ENCODE measurements around the gene UNC93A. TPM values are rescaled to one million over a fixed set of nuclear protein-coding genes. Genes with fewer than 3 reads are reported as not detected.
"Not testable (repeated sequence)": the region's sequence is repeated elsewhere in the genome, so short reads cannot be mapped to it uniquely, and the experiment has no call there.

UNC93A gene
- not detected for polyA plus RNA-seq (2013, experiment 1 of 2; ENCODE audit: insufficient read length)
- polyA plus RNA-seq (2013, experiment 2 of 2; ENCODE audit: insufficient read length), result not detected

DNA sequence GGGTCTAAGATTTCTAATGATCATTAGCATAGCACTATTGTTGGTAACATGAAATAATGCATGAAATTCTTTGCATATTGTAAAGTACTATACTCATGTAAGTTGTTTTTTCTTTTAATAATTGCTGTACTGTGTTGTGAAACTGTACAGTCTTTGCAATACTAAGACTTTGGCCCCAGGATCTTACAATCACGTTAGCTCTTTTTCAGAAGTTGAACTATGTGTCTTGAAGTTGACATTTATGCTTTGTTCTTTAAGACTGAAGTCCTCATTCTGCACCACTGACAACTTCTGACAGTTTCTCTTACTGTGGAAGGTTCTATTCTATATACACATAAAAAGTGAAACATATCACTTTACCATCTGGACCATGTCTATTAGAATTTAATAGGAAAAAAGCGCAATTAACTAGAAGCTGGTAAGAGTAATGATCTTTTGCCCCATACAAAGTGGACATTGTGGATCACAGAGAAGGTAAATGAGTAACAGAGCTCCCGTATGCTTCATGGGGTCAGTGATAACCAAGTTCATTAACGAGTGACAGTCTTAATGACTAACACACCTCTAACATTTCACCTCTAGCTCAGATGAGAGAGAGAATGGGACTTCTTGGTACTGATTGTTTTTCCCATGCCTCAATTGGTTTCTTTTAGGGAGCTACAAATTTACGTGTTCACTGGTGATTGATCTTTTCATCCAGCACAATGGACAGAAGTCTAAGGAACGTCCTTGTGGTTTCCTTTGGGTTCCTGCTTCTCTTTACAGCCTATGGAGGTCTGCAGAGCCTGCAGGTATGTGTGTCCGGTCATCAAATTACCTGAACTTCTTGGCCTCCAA, at the start of gene UNC93A:
Gene UNC93A, plus strand, starts transcription at position 530 of the 837 bp plus-strand sequence. Its CDS starts 175 bp downstream, at position 705.
- no peak for DNase-seq

DNA sequence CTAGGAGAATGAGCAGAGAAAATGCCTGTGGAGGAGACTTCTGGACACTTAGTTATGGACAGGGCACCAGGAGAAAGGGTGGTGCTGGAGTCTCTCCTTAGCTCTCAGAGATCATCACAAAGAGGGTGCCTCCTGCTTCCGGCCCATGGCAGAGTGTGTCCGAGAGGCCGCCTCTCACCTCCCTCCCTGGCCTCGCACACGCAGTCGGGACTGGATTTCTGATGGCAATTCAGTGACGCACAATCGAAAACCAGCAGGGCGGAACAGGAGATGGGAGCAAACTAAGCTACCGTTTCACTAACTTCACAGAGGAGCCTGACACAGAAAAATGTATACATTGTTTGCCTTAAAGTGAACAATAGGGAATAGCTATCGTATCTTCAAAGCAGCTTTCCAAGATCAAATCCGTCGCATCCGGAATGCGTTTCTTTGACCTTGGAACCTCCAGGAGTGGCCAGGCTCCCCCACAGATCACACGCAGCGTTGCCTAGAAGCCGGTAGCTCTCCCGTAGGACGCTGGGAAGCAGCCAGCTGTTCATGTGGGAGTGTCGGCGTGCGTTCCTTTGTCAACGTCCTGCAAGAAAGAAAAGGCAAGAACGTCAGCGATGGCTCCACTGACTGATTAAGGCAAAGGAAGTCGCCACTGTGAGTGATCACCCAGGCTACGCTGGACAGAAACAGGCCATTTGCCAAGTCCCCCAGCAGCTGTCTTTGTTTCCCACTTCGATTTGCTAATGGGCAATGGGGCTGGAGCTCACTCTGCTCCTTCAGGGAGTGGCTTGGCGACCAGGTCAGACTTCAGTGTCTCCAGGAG, 49.6 kb upstream of the UNC93A start:
- DNase-seq, result not testable (repeated sequence)

DNA sequence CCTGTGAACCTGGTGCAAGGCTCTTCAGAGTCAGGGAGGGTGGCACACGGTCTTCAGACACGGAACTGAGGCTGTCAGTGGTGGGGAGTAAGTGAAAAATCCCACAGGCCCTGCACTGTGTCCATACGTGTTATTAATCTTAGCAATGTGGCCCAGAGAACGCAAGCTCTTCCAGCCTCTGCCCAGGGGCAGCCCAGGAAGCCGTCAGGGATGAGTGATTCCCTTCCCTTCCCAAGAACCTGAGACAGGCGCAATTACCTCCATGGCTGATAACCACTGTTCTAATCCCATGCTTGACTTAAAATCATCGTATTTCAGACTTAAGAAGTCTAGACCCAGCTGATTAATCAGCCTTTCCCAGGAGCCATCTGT, 49.0 kb upstream of the UNC93A start:
- DNase-seq, result not testable (repeated sequence)

DNA sequence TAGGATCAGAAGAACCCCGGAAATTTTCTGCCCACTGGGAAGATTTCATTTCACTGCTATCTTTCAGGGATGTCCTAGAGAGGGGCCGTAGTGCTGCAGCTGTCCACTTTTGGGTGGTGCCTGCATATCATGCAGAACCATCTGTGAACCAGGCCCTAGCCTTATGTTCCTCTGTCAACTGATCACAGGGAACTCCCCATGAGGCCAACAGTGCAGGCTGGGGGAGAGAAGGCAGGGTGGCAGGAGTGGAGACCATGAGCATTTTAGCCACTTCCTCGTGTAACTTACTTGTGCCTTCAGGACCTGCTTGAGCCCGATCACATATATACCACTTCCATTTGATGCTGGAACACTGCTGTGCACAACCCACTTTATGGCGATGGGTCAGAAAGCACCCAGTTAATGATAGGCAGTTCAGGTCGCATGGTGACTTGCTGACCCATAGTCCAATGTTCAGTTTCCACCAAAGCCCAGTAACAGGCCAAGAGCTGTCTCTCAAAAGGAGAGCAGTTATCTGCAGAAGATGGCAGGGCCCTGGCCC, 48.5 kb upstream of the UNC93A start:
- DNase-seq, result not testable (repeated sequence)

DNA sequence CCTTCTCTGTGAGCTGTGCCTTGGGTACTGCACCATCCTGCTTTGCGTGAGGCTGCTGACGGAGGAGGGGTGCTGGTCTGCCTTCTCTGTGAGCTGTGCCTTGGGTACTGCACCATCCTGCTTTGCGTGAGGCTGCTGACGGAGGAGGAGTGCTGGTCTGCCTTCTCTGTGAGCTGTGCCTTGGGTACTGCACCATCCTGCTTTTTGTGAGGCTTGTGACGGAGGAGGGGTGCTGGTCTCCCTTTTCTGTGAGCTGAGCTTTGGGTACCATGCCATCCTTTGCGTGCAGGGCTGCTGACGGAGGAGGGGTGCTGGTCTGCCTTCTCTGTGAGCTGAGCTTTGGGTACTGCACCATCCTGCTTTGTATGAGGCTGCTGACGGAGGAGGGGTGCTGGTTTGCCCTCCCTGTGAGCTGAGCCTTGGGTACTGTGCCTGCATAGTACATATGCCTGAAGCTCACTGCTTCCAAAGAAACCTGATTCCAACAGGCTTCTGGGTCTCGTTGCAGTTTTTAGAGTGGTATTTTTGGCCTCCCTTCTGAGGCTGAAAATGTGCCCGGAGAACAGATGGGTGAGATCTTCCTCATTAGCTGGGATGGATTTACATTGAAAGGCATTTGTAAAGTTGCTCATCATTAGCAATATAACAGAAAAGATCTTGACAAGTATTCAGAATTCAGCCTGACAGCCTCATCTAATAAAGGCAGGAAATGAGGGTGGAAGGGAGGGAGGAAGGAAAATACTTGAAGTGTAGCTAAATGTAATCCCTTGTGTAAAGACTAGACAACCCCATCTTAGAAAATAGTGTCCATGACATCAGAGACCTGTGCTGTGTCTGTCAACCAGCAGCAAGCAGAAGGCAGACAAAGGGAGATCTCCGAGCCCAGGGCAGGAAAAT, 46.8 kb upstream of the UNC93A start:
- no peak for DNase-seq

DNA sequence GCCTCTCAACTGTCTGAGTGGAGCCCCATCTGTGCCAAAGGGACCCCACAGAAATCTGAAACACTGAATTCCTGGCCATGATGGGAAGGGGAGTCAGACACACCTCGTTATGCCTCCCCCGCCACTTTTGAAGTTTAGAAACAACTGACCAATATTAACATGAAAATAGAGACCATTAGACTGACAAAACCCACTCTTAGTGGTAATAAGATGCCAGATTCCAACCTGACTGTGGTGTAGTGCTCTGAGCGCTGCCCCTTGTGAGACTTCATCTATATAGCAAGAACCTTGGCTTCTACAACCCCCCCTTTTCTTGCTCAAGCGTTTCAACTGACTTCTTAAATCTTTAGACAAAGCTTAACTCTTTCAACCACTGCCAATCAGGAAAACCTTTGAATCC, 46.1 kb upstream of the UNC93A start:
- no peak for DNase-seq

GRCh38 chr6:167245591-167245990, 45.5 kb upstream of the UNC93A start:
- DNase-seq, result no peak

- no peak for DNase-seq
Observed at GRCh38 chr6:167247814-167248595, 43.1 kb upstream of the UNC93A start.

GRCh38 chr6:167248878-167249455, 42.1 kb upstream of the UNC93A start:
- DNase-seq, result not testable (repeated sequence)

DNA sequence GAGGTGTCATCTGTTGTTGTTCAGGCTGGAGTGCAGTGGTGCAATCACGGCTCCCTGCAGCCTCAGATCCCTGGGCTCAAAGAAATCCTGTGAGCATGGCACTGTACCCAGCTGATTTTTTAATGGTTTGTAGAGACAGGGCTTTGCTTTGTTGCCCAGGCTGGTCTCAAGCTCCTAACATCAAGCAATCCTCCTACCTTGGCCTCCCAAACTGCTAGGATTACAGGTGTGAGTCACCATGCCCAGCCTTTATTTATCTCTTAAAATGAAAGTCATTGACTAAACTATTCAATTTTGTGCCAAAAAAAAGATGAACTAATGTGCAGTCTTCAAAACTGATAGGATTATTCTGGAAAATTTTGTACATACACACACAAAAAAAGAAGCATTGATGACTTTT, 38.8 kb upstream of the UNC93A start:
- no peak for DNase-seq

- DNase-seq, result no peak
Observed at GRCh38 chr6:167255918-167256553, 35.1 kb upstream of the UNC93A start.

DNA sequence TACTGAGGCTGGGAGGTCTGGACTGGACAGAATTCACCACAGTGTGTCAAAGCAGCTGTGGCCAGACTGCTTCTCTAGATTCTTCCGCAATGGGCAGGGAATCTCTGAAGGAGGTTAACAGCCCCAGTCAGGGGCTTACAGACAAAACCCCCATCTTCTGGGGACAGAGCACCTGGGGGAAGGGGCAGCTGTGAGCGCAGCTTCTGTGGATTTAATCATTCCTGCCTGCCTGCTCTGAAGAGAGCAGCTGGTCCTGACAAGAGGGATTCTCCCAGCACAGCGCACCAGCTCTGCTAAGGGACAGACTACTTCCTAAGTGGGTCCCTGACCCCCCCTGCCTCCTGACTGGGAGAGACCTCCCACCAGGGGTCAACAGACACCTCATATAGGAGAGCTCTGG, 32.5 kb upstream of the UNC93A start:
- no peak for DNase-seq

DNA sequence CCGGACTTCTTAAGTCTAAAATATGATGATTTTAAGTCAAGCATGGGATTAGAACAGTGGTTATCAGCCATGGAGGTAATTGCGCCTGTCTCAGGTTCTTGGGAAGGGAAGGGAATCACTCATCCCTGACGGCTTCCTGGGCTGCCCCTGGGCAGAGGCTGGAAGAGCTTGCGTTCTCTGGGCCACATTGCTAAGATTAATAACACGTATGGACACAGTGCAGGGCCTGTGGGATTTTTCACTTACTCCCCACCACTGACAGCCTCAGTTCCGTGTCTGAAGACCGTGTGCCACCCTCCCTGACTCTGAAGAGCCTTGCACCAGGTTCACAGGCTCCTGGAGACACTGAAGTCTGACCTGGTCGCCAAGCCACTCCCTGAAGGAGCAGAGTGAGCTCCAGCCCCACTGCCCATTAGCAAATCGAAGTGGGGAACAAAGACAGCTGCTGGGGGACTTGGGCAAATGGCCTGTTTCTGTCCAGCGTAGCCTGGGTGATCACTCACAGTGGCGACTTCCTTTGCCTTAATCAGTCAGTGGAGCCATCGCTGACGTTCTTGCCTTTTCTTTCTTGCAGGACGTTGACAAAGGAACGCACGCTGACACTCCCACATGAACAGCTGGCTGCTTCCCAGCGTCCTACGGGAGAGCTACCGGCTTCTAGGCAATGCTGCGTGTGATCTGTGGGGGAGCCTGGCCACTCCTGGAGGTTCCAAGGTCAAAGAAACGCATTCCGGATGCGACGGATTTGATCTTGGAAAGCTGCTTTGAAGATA, 24.9 kb upstream of the UNC93A start:
- DNase-seq, result not testable (repeated sequence)

- no peak for DNase-seq
Observed at GRCh38 chr6:167266830-167267555, 24.1 kb upstream of the UNC93A start.

- DNase-seq, result not testable (repeated sequence)
Observed at GRCh38 chr6:167267556-167267898, 23.6 kb upstream of the UNC93A start.

GRCh38 chr6:167267921-167268401, 23.2 kb upstream of the UNC93A start:
- DNase-seq, result no peak

- no peak for DNase-seq
Observed at GRCh38 chr6:167268683-167269280, 22.3 kb upstream of the UNC93A start.

Data from fibroblast of skin of back (primary cell).